ENCODE measurements around the gene PANK3. TPM values are rescaled to one million over a fixed set of nuclear protein-coding genes. Genes with fewer than 3 reads are reported as not detected.
"Not testable (repeated sequence)": the region's sequence is repeated elsewhere in the genome, so short reads cannot be mapped to it uniquely, and the experiment has no call there.

The PANK3 gene
- total and polyA plus RNA-seq, 4 donors: 8.0 to 57.1 (median 27.9) TPM

- no peak for ATAC-seq (ENCODE audit: low FRiP score)
- intact Hi-C loops (cut with DNase I): loop anchor here (5.0 to 10.0 kb wide), 2 partner anchors 88 to 91 kb away; partner anchors contain the start of gene RARS1 (in 2 of the 2)
Observed at GRCh38 chr5:168575391-168576372, 3.5 kb downstream of the PANK3 start.

GRCh38 chr5:168574156-168574555 is 5.0 kb downstream of the PANK3 start:
- not testable (repeated sequence) for H3K27ac ChIP-seq (ENCODE audit: low read depth in 1 of 2, low read length in 2 of 2); H3K36me3 ChIP-seq (ENCODE audit: control insufficient read depth in 1 of 2, insufficient read depth in 2 of 2, low read length in 1 of 2); H3K4me1 ChIP-seq (ENCODE audit: control insufficient read depth in 1 of 2, insufficient read depth in 2 of 2, low read length in 2 of 2); DNase-seq; H3K27me3 ChIP-seq (ENCODE audit: control insufficient read depth in 1 of 2, insufficient read depth in 2 of 2, low read length in 1 of 2); H3K4me3 ChIP-seq (ENCODE audit: low read length in 2 of 2); H3K9me3 ChIP-seq (ENCODE audit: control insufficient read depth, low read length); ATAC-seq (ENCODE audit: low FRiP score)
- 98 to 100% methylated on average over 1 of the region's 1 CpG for WGBS, 2 donors
- intact Hi-C loops (cut with DNase I): loop anchor here in 1 of 2 donors (10.0 kb wide), 1 partner anchor 89 kb away; the partner anchor contains the start of gene RARS1

More at GRCh38 chr5:168575391-168576372, 3.5 kb downstream of the PANK3 start:
- Histone ChIP-seq H3K9me3 (ENCODE audit: control insufficient read depth, low read length) (no peaks in the 10 kb centered on the region), H3K27me3 (ENCODE audit: control insufficient read depth in 1 of 2, insufficient read depth in 2 of 2, low read length in 1 of 2) (no peaks in the 10 kb centered on the region), H3K4me1 (ENCODE audit: control insufficient read depth in 1 of 2, insufficient read depth in 2 of 2, low read length in 2 of 2) (no peaks in the 10 kb centered on the region), H3K27ac (ENCODE audit: low read depth in 1 of 2, low read length in 2 of 2) (no peak overlapping the region), H3K4me3 (ENCODE audit: low read length in 2 of 2) (no peak overlapping the region), H3K36me3 (ENCODE audit: control insufficient read depth in 1 of 2, insufficient read depth in 2 of 2, low read length in 1 of 2) (no peaks in the 10 kb centered on the region)
- WGBS, 2 donors: 71 to 78% methylated on average over 7 of the region's 7 CpGs
- DNase-seq: no peak

- intact Hi-C loops (cut with DNase I): loop anchor here in 1 of 2 donors (10.0 kb wide), 1 partner anchor 89 kb away; the partner anchor contains the start of gene RARS1
- H3K4me1 ChIP-seq (ENCODE audit: control insufficient read depth in 1 of 2, insufficient read depth in 2 of 2, low read length in 2 of 2); DNase-seq; H3K27ac ChIP-seq (ENCODE audit: low read depth in 1 of 2, low read length in 2 of 2); H3K36me3 ChIP-seq (ENCODE audit: control insufficient read depth in 1 of 2, insufficient read depth in 2 of 2, low read length in 1 of 2); ATAC-seq (ENCODE audit: low FRiP score); H3K9me3 ChIP-seq (ENCODE audit: control insufficient read depth, low read length); H3K4me3 ChIP-seq (ENCODE audit: low read length in 2 of 2); H3K27me3 ChIP-seq (ENCODE audit: control insufficient read depth in 1 of 2, insufficient read depth in 2 of 2, low read length in 1 of 2): not testable (repeated sequence)
- 79 to 87% methylated on average over 1 of the region's 3 CpGs for WGBS, 2 donors
Observed at GRCh38 chr5:168573663-168574062, 5.5 kb downstream of the PANK3 start.

DNA sequence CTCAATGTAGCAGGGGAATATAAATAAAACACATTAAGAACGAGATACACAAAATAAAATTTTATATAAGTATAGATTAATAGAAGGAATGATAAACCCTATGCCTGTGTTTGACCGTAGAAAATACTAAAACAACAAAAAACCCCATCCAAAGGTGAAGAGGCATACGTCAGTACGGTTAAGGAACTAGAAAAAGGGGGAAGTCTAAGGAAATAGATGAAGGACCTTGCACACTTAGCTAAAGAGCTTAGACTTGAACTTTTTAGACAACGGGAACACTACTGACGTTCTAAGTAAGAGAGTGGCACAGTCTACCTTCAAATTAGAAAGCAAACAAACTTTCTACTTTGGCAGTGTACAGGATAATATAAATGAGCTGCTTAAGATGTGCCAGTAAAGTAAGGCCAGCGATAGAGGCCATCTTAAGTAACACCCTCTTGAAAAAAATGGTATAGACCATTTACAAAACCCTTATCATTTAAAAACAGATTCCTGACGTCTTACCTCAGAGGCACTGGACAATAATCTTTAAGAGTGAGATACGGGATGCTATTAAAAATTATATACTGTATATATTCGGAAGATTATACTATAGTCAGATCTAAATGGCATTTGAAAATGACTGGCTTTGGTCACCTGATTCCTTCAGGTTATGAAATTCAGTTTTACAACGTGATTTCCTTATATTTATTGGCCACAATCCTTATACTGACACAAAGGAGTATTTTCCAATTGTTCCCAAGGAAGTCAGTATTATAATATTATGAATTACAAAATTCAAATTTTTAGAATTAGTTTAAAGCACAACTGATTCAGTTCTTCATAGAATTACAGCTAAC is 8.5 kb downstream of the PANK3 start:
- 80 to 83% methylated on average over 11 of the region's 11 CpGs for WGBS, 2 donors
- Histone ChIP-seq H3K4me1 (ENCODE audit: control insufficient read depth in 1 of 2, insufficient read depth in 2 of 2, low read length in 2 of 2) (no peaks in the 10 kb centered on the region), H3K36me3 (ENCODE audit: control insufficient read depth in 1 of 2, insufficient read depth in 2 of 2, low read length in 1 of 2) (no peaks in the 10 kb centered on the region), H3K27me3 (ENCODE audit: control insufficient read depth in 1 of 2, insufficient read depth in 2 of 2, low read length in 1 of 2) (no peaks in the 10 kb centered on the region), H3K9me3 (ENCODE audit: control insufficient read depth, low read length) (no peaks in the 10 kb centered on the region), H3K4me3 (ENCODE audit: low read length in 2 of 2) (no peak overlapping the region), H3K27ac (ENCODE audit: low read depth in 1 of 2, low read length in 2 of 2) (no peak overlapping the region)
- intact Hi-C loops (cut with DNase I): loop anchor here in 1 of 2 donors (10.0 kb wide), 1 partner anchor 86 kb away; the partner anchor contains the start of gene RARS1
- no peak for DNase-seq
- ATAC-seq (ENCODE audit: low FRiP score): no peak

DNA sequence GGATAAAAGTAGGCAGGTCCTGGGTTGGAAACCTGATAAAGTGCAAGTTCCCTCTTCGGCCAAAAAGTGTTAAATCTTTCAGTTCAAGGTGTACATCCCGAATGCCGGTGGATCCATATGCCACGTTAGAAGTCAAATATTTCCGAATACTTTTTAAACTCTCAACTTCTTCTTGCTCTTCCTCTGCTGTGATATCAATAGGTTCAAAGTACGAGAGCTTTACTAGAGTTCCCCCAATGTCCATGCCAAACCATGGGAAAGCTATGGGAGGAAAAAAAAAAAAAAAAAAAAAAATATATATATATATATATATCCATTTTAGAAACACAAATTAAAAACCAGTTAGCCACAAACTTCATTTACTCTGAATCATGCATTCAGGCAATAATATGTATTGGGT is 10.4 kb downstream of the PANK3 start:
- WGBS, 2 donors: 96 to 97% methylated on average over 6 of the region's 6 CpGs

DNA sequence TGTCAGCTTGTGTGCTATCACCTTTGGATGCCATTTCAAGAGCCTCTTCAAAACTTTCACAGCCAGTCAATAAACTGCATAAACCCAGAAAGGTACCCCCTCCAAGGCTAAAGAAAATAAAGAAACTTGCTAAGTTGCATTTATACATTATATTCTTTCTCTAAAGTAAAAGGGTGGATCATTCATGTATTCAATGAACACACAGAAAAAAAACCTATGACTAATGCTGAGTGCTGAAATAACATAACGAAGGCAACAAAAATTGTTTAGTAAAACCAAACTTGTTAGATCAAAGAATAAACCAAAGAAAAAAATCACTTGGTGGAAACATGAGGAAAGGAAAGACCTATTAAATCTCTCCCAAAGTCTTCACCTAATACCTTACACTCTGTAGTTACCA is 15.2 kb downstream of the PANK3 start:
- no peaks in the 10 kb centered on the region for H3K36me3 ChIP-seq (ENCODE audit: control insufficient read depth in 1 of 2, insufficient read depth in 2 of 2, low read length in 1 of 2)
- no peak for DNase-seq
- H3K27me3 ChIP-seq (ENCODE audit: control insufficient read depth in 1 of 2, insufficient read depth in 2 of 2, low read length in 1 of 2): no peaks in the 10 kb centered on the region
- intact Hi-C loops (cut with DNase I): no loop called here
- H3K4me3 ChIP-seq (ENCODE audit: low read length in 2 of 2): no peak overlapping the region
- no peaks in the 10 kb centered on the region for H3K9me3 ChIP-seq (ENCODE audit: control insufficient read depth, low read length)
- H3K27ac ChIP-seq (ENCODE audit: low read depth in 1 of 2, low read length in 2 of 2): no peak overlapping the region
- WGBS, 2 donors: 92 to 93% methylated on average over 1 of the region's 1 CpG
- no peaks in the 10 kb centered on the region for H3K4me1 ChIP-seq (ENCODE audit: control insufficient read depth in 1 of 2, insufficient read depth in 2 of 2, low read length in 2 of 2)
- ATAC-seq (ENCODE audit: low FRiP score): no peak

More for the DNA sequence above, 10.4 kb downstream of the PANK3 start:
- Histone ChIP-seq H3K4me3 (ENCODE audit: low read length in 2 of 2) (no peak overlapping the region), H3K36me3 (ENCODE audit: control insufficient read depth in 1 of 2, insufficient read depth in 2 of 2, low read length in 1 of 2) (no peaks in the 10 kb centered on the region), H3K4me1 (ENCODE audit: control insufficient read depth in 1 of 2, insufficient read depth in 2 of 2, low read length in 2 of 2) (no peaks in the 10 kb centered on the region), H3K27ac (ENCODE audit: low read depth in 1 of 2, low read length in 2 of 2) (no peak overlapping the region), H3K27me3 (ENCODE audit: control insufficient read depth in 1 of 2, insufficient read depth in 2 of 2, low read length in 1 of 2) (no peaks in the 10 kb centered on the region), H3K9me3 (ENCODE audit: control insufficient read depth, low read length) (no peaks in the 10 kb centered on the region)
- no peak for DNase-seq
- no peak for ATAC-seq (ENCODE audit: low FRiP score)
- intact Hi-C loops (cut with DNase I): no loop called here

GRCh38 chr5:168562279-168562678 is 16.9 kb downstream of the PANK3 start:
- H3K27me3 ChIP-seq (ENCODE audit: control insufficient read depth in 1 of 2, insufficient read depth in 2 of 2, low read length in 1 of 2): no peaks in the 10 kb centered on the region
- H3K4me1 ChIP-seq (ENCODE audit: control insufficient read depth in 1 of 2, insufficient read depth in 2 of 2, low read length in 2 of 2): no peaks in the 10 kb centered on the region
- no peak overlapping the region for H3K27ac ChIP-seq (ENCODE audit: low read depth in 1 of 2, low read length in 2 of 2)
- H3K9me3 ChIP-seq (ENCODE audit: control insufficient read depth, low read length): no peaks in the 10 kb centered on the region
- DNase-seq (no peak), ATAC-seq (ENCODE audit: low FRiP score) (no peak)
- WGBS, 2 donors: 22 to 26% methylated on average over 2 of the region's 2 CpGs
- H3K36me3 ChIP-seq (ENCODE audit: control insufficient read depth in 1 of 2, insufficient read depth in 2 of 2, low read length in 1 of 2): peaks cover 3% of the 10 kb centered on the region in 2 donors
- intact Hi-C loops (cut with DNase I): no loop called here
- H3K4me3 ChIP-seq (ENCODE audit: low read length in 2 of 2): no peak overlapping the region

DNA sequence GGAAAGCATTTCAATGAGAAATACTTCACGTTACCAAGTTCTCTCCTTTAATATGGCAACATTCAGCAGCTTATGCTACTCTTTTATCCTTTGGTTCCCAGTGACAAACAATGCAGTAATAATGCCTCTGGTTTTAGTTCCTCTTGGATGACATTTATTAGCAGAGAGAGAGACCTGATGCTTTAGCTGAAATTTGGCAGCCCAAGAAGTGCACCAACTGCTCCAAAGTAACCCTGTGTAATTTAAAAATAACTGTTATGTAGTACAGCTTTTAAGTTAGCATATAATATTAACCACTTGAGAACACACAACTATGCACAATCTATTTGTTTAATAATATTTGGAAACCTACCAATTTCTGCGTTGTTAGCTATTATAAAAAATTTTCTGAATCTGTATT is 21.8 kb downstream of the PANK3 start:
- Histone ChIP-seq H3K9me3 (ENCODE audit: control insufficient read depth, low read length) (no peaks in the 10 kb centered on the region), H3K36me3 (ENCODE audit: control insufficient read depth in 1 of 2, insufficient read depth in 2 of 2, low read length in 1 of 2) (peaks cover 3% of the 10 kb centered on the region in 2 donors), H3K4me1 (ENCODE audit: control insufficient read depth in 1 of 2, insufficient read depth in 2 of 2, low read length in 2 of 2) (peaks cover 0 to 4% of the 10 kb centered on the region in 2 donors), H3K4me3 (ENCODE audit: low read length in 2 of 2) (no peak overlapping the region), H3K27ac (ENCODE audit: low read depth in 1 of 2, low read length in 2 of 2) (no peak overlapping the region), H3K27me3 (ENCODE audit: control insufficient read depth in 1 of 2, insufficient read depth in 2 of 2, low read length in 1 of 2) (no peaks in the 10 kb centered on the region)
- ATAC-seq (ENCODE audit: low FRiP score) (no peak), DNase-seq (no peak)
- WGBS, 2 donors: 90 to 91% methylated on average over 2 of the region's 2 CpGs
- intact Hi-C loops (cut with DNase I): no loop called here

Data from aorta (tissue), 5 donors.